ENCODE measurements around the gene TMEM174. TPM values are rescaled to one million over a fixed set of nuclear protein-coding genes. Genes with fewer than 3 reads are reported as not detected.

The TMEM174 gene
- total and polyA plus RNA-seq, 2 donors (not counting 1 experiment from before 2014, with no cell fraction given), result not detected

GRCh38 chr5:73221726-73222125 lies 48.7 kb downstream of the TMEM174 start:
- intact Hi-C loops (cut with micrococcal nuclease), result no loop called here
- DNase-seq, result no peak
- H3K4me3 ChIP-seq (ENCODE audit: control extremely low read depth in 1 of 5, extremely low read depth in 1 of 5, insufficient read depth in 1 of 5, low read depth in 2 of 5, low read length in 4 of 5), result no peak overlapping the region
- Mint-ChIP-seq H3K4me1 (no peaks in the 10 kb centered on the region), H3K27ac (no peak overlapping the region), H3K27me3 (peaks cover 43% of the 10 kb centered on the region), H3K9me3 (ENCODE audit: insufficient read depth) (no peaks in the 10 kb centered on the region), H3K4me3 (no peak overlapping the region)
- no peak for ATAC-seq (ENCODE audit: low read depth)
- H2AFZ ChIP-seq (ENCODE audit: insufficient read depth, low read depth, low read length, poor library complexity, severe bottlenecking), result no peak overlapping the region
- no peaks in the 10 kb centered on the region for H3K4me1 ChIP-seq (ENCODE audit: control insufficient read depth in 2 of 2, insufficient read depth in 2 of 2, low read length in 2 of 2)
- ChIA-PET POLR2A (no interaction called here), CTCF (no interaction called here)
- H3K9me3 ChIP-seq (ENCODE audit: control extremely low read depth in 1 of 3, control insufficient read depth in 2 of 3, insufficient read depth in 1 of 3, low read length in 2 of 3), result no peaks in the 10 kb centered on the region
- H3K27ac ChIP-seq (ENCODE audit: low read length in 2 of 2), result no peak overlapping the region
- H3K79me2 ChIP-seq (ENCODE audit: control insufficient read depth, insufficient read depth, low read length), result no peaks in the 10 kb centered on the region
- TF ChIP-seq CTCF (IDR thresholded peaks at IDR 0.05) (no peak), EZH2 (IDR thresholded peaks at IDR 0.05; ENCODE audit: borderline replicate concordance, insufficient read depth, low read depth, low read length, poor library complexity, severe bottlenecking) (no peak)
- peaks cover 0 to 26% (median 9%) of the 10 kb centered on the region in 4 experiments for H3K27me3 ChIP-seq (replicated peaks in 1 of 4; ENCODE audit: control extremely low read depth in 1 of 4, control insufficient read depth in 3 of 4, insufficient read depth in 4 of 4, low read length in 3 of 4)
- H3K36me3 ChIP-seq (replicated peaks in 1 of 2; ENCODE audit: control extremely low read depth in 1 of 2, control insufficient read depth in 1 of 2, extremely low read depth in 1 of 2, insufficient read depth in 2 of 2, low read length in 1 of 2), result no peaks in the 10 kb centered on the region
- H3K9ac ChIP-seq (ENCODE audit: low read length), result no peak overlapping the region
- H3K4me2 ChIP-seq (replicated peaks; ENCODE audit: low read depth, low read length, poor library complexity, severe bottlenecking), result no peak overlapping the region
- no peaks in the 10 kb centered on the region for H4K20me1 ChIP-seq (ENCODE audit: control insufficient read depth, insufficient read depth, low read length, poor library complexity, severe bottlenecking)

GRCh38 chr5:73222173-73222572 lies 49.2 kb downstream of the TMEM174 start:
- intact Hi-C loops (cut with micrococcal nuclease), result no loop called here
- H3K4me1 Mint-ChIP-seq, result no peaks in the 10 kb centered on the region
- TF ChIP-seq EZH2 (IDR thresholded peaks at IDR 0.05; ENCODE audit: borderline replicate concordance, insufficient read depth, low read depth, low read length, poor library complexity, severe bottlenecking) (no peak), CTCF (IDR thresholded peaks at IDR 0.05) (no peak)
- Histone ChIP-seq H3K27me3 (replicated peaks in 1 of 4; ENCODE audit: control extremely low read depth in 1 of 4, control insufficient read depth in 3 of 4, insufficient read depth in 4 of 4, low read length in 3 of 4) (peaks cover 0 to 26% (median 8%) of the 10 kb centered on the region in 4 experiments), H3K4me3 (ENCODE audit: control extremely low read depth in 1 of 5, extremely low read depth in 1 of 5, insufficient read depth in 1 of 5, low read depth in 2 of 5, low read length in 4 of 5) (no peak overlapping the region), H3K36me3 (replicated peaks in 1 of 2; ENCODE audit: control extremely low read depth in 1 of 2, control insufficient read depth in 1 of 2, extremely low read depth in 1 of 2, insufficient read depth in 2 of 2, low read length in 1 of 2) (no peaks in the 10 kb centered on the region), H4K20me1 (ENCODE audit: control insufficient read depth, insufficient read depth, low read length, poor library complexity, severe bottlenecking) (no peaks in the 10 kb centered on the region), H3K9ac (ENCODE audit: low read length) (no peak overlapping the region), H3K27ac (ENCODE audit: low read length in 2 of 2) (no peak overlapping the region), H3K79me2 (ENCODE audit: control insufficient read depth, insufficient read depth, low read length) (no peaks in the 10 kb centered on the region), H3K4me1 (ENCODE audit: control insufficient read depth in 2 of 2, insufficient read depth in 2 of 2, low read length in 2 of 2) (no peaks in the 10 kb centered on the region), H3K4me2 (replicated peaks; ENCODE audit: low read depth, low read length, poor library complexity, severe bottlenecking) (no peak overlapping the region), H3K9me3 (ENCODE audit: control extremely low read depth in 1 of 3, control insufficient read depth in 2 of 3, insufficient read depth in 1 of 3, low read length in 2 of 3) (no peaks in the 10 kb centered on the region), H2AFZ (ENCODE audit: insufficient read depth, low read depth, low read length, poor library complexity, severe bottlenecking) (no peak overlapping the region)
- POLR2A ChIA-PET, result no interaction called here
- ATAC-seq (ENCODE audit: low read depth), result no peak
- WGBS (ENCODE audit: insufficient coverage), result 75% methylated on average over 1 of the region's 4 CpGs
- no peak overlapping the region for H3K27ac Mint-ChIP-seq
- peaks cover 44% of the 10 kb centered on the region for H3K27me3 Mint-ChIP-seq
- CTCF ChIA-PET, result no interaction called here
- no peak overlapping the region for H3K4me3 Mint-ChIP-seq
- no peaks in the 10 kb centered on the region for H3K9me3 Mint-ChIP-seq (ENCODE audit: insufficient read depth)
- no peak for DNase-seq

Other genes starting within 250 kb of the TMEM174 start
- 6.5 and 11.0 TPM in 2 replicates for gene FCHO2, start 217.2 kb upstream of the TMEM174 start, total RNA-seq
- 1.5 and 2.3 TPM in 2 replicates for gene FCHO2, start 217.2 kb upstream of the TMEM174 start, polyA plus RNA-seq
- gene TMEM171, start 52.6 kb upstream of the TMEM174 start, total RNA-seq, result not detected in 2 replicates
- not detected in 2 replicates for gene TMEM171, start 52.6 kb upstream of the TMEM174 start, polyA plus RNA-seq

All from B cell (primary cell).